ENCODE data around the gene PRPF40A. TPM values are rescaled to one million over a fixed set of nuclear protein-coding genes. Genes with fewer than 3 reads are reported as not detected.
"Not testable (repeated sequence)": the region's sequence is repeated elsewhere in the genome, so short reads cannot be mapped to it uniquely, and the experiment has no call there.

Gene PRPF40A
- total RNA-seq, 5 donors from 2014 or later (not counting 1 experiment from before 2014, with no cell fraction given), result 101 to 124 (median 106) TPM

DNA sequence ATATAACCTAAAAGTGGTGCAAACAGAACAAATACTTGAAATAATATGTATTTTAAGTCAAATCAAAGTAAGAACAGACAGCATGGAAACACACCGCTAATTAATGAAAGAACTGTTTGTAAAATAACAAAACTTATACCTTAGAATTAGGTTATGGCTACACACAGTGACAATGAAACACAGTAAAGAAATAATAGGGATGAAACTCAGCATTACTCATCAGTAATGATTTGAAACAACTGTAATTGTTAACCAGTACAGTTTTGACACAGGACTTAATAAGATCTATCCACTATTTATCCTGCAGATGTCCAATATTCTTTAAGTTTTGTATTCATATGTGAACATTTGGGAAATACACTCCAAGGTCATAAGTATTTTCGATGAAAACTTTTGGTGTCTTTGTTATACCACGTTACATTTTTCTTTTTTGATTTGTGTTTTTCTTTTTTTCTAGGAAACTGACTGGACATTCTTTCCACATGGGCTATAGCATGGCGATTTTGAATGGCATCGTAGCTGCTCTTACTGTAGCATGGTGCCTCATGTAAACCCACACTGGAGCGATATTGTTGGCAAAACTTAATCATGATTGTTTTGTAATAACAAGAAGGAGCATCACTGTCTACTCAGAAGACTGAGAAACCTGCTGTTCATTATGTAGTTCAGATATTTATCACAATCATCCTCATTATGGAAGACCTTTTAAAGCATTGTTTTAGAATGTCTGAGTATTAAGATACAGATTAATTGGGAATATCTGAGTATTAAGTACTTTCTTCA is 42.2 kb upstream of the PRPF40A start:
- no peak overlapping the region for H3K27ac ChIP-seq (ENCODE audit: low read length)
- H3K27me3 ChIP-seq (replicated peaks in 1 of 2; ENCODE audit: control insufficient read depth in 2 of 2, extremely low read depth in 1 of 2, insufficient read depth in 2 of 2, low read length in 1 of 2), result no peaks in the 10 kb centered on the region
- Mint-ChIP-seq H3K4me3 (no peak overlapping the region), H3K36me3 (peaks cover 50% of the 10 kb centered on the region), H3K27me3 (no peaks in the 10 kb centered on the region), H3K4me1 (no peaks in the 10 kb centered on the region), H3K9me3 (no peaks in the 10 kb centered on the region), H3K27ac (no peak overlapping the region)
- DNase-seq, result no peak
- H3K36me3 ChIP-seq (ENCODE audit: control insufficient read depth in 2 of 2, extremely low read depth in 1 of 2, insufficient read depth in 1 of 2, low read length in 1 of 2), result peaks cover 0 to 20% of the 10 kb centered on the region in 2 donors
- WGBS (ENCODE audit: insufficient coverage), result 87% methylated on average over 2 of the region's 6 CpGs
- ATAC-seq (replicated peaks in 1 of 4), result no peak
- CTCF ChIA-PET, result interaction anchor here in 1 of 2 donors (1.0 kb wide), 1 partner anchor 17 kb away, joined by 3 read pairs; no protein-coding TSS in a partner anchor
- H3K4me1 ChIP-seq (ENCODE audit: control insufficient read depth in 1 of 2, extremely low read depth in 1 of 2, insufficient read depth in 2 of 2, low read length in 2 of 2), result no peaks in the 10 kb centered on the region
- POLR2A ChIA-PET, result interaction anchor here in 1 of 2 donors (0.6 kb wide), 1 partner anchor 185 kb away, joined by 3 read pairs; no protein-coding TSS in a partner anchor
- no peaks in the 10 kb centered on the region for H3K9me3 ChIP-seq
- H3K4me3 ChIP-seq (ENCODE audit: control insufficient read depth in 1 of 2, extremely low read depth in 1 of 2, low read length in 1 of 2), result no peak overlapping the region

DNA sequence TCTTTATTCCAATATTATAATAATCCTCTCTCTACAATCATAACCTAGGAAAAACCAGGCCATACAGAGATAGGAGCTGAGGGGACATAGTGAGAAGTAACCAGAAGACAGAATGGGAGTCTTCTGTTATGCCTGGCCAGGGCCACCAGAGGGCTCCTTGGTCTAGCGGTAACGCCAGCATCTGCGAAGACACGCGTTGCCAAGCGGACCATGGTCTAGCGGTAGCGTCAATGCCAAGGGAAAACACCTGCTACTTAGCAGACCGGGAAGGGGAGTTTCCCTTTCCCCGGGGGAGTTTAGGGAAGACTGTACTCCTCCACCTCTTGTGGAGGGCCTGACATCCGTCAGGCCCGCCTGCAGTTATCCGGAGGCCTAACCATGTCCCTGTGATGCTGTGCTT is 37.8 kb upstream of the PRPF40A start:
- no peak overlapping the region for H3K4me3 Mint-ChIP-seq
- H3K27me3 Mint-ChIP-seq, result no peaks in the 10 kb centered on the region
- Histone ChIP-seq H3K27ac (ENCODE audit: low read length) (no peak overlapping the region), H3K27me3 (replicated peaks in 1 of 2; ENCODE audit: control insufficient read depth in 2 of 2, extremely low read depth in 1 of 2, insufficient read depth in 2 of 2, low read length in 1 of 2) (no peaks in the 10 kb centered on the region), H3K4me1 (ENCODE audit: control insufficient read depth in 1 of 2, extremely low read depth in 1 of 2, insufficient read depth in 2 of 2, low read length in 2 of 2) (no peaks in the 10 kb centered on the region), H3K4me3 (ENCODE audit: control insufficient read depth in 1 of 2, extremely low read depth in 1 of 2, low read length in 1 of 2) (no peak overlapping the region), H3K9me3 (no peaks in the 10 kb centered on the region), H3K36me3 (ENCODE audit: control insufficient read depth in 2 of 2, extremely low read depth in 1 of 2, insufficient read depth in 1 of 2, low read length in 1 of 2) (peaks cover 0 to 24% of the 10 kb centered on the region in 2 donors)
- DNase-seq (no peak), ATAC-seq (replicated peaks in 1 of 4) (no peak)
- POLR2A ChIA-PET, result no interaction called here
- 96% methylated on average over 10 of the region's 13 CpGs for WGBS (ENCODE audit: insufficient coverage)
- peaks cover 0 to 3% (median 2%) of the 10 kb centered on the region in 3 donors for H3K4me1 Mint-ChIP-seq
- H3K36me3 Mint-ChIP-seq, result peaks cover 60% of the 10 kb centered on the region
- CTCF ChIA-PET, result interaction anchor here in 1 of 2 donors (1.0 kb wide), 1 partner anchor 12 kb away, joined by 3 read pairs; no protein-coding TSS in a partner anchor
- H3K27ac Mint-ChIP-seq, result no peak overlapping the region
- H3K9me3 Mint-ChIP-seq, result no peaks in the 10 kb centered on the region

DNA sequence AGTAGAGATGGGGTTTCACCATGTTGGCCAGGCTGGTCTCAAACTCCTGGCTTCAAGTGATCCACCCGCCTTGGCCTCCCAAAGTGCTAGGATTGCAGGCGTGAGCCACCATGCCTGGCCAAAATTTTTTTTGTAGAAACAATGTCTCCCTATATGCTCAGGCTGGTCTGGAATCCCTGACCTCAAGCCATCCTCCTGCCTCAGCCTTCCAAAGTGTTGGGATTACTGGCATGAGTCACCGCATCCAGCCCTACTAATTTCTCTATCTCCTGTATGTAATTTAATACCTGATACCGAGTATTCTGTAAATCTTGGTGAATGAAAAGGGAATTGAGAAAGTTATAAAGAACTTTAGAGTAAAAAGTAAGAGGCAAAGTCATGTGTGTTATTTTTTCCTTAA is 30.5 kb upstream of the PRPF40A start:
- WGBS (ENCODE audit: insufficient coverage), result 100% methylated on average over 1 of the region's 4 CpGs
- ATAC-seq (replicated peaks in 1 of 4); H3K27me3 Mint-ChIP-seq; H3K27ac ChIP-seq (ENCODE audit: low read length); H3K27me3 ChIP-seq (replicated peaks in 1 of 2; ENCODE audit: control insufficient read depth in 2 of 2, extremely low read depth in 1 of 2, insufficient read depth in 2 of 2, low read length in 1 of 2); H3K27ac Mint-ChIP-seq; DNase-seq; H3K9me3 Mint-ChIP-seq; H3K4me3 Mint-ChIP-seq; H3K4me1 Mint-ChIP-seq; H3K36me3 ChIP-seq (ENCODE audit: control insufficient read depth in 2 of 2, extremely low read depth in 1 of 2, insufficient read depth in 1 of 2, low read length in 1 of 2); H3K9me3 ChIP-seq; POLR2A ChIA-PET; H3K4me3 ChIP-seq (ENCODE audit: control insufficient read depth in 1 of 2, extremely low read depth in 1 of 2, low read length in 1 of 2); H3K4me1 ChIP-seq (ENCODE audit: control insufficient read depth in 1 of 2, extremely low read depth in 1 of 2, insufficient read depth in 2 of 2, low read length in 2 of 2): not testable (repeated sequence)
- H3K36me3 Mint-ChIP-seq, result peaks cover 42% of the 10 kb centered on the region
- CTCF ChIA-PET, result interaction anchor here (0.6 to 1.0 kb wide), 2 partner anchors 33 to 61 kb away, joined by 3 read pairs; no protein-coding TSS in a partner anchor

DNA sequence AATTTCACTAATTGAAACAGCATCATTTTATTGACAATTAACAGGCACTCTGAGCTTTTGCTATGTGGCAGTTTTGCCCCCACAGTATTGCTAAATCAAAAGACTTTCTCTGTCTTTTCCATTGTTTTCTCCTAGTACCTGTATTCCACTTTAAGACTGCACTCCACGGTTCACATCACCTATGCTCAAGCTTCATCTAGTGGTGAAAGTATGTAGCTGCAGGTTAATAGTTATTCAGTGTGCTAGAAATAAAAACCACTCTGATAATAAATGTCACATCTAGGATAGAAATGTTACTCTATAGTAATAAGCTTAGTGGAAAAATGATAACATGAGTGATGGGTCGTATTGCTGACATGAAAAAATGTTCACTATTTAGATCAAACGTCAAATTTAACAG is 25.7 kb upstream of the PRPF40A start:
- Histone ChIP-seq H3K27me3 (replicated peaks in 1 of 2; ENCODE audit: control insufficient read depth in 2 of 2, extremely low read depth in 1 of 2, insufficient read depth in 2 of 2, low read length in 1 of 2) (no peaks in the 10 kb centered on the region), H3K9me3 (no peaks in the 10 kb centered on the region), H3K27ac (ENCODE audit: low read length) (no peak overlapping the region), H3K4me3 (ENCODE audit: control insufficient read depth in 1 of 2, extremely low read depth in 1 of 2, low read length in 1 of 2) (no peak overlapping the region), H3K36me3 (ENCODE audit: control insufficient read depth in 2 of 2, extremely low read depth in 1 of 2, insufficient read depth in 1 of 2, low read length in 1 of 2) (peaks cover 4 to 10% of the 10 kb centered on the region in 2 donors), H3K4me1 (ENCODE audit: control insufficient read depth in 1 of 2, extremely low read depth in 1 of 2, insufficient read depth in 2 of 2, low read length in 2 of 2) (no peaks in the 10 kb centered on the region)
- peaks cover 22% of the 10 kb centered on the region for H3K36me3 Mint-ChIP-seq
- DNase-seq, result peak in 1 of 35 experiments; percentile 21
- no peak overlapping the region for H3K27ac Mint-ChIP-seq
- ChIA-PET CTCF (interaction anchor here (0.5 to 3.0 kb wide), 15 partner anchors 12 to 736 kb away, joined by 3 to 13 read pairs (median 3); partner anchors contain the start of gene PRPF40A (in 1 of the 2)), POLR2A (interaction anchor here in 1 of 2 donors (0.7 kb wide), 1 partner anchor 17 kb away, joined by 7 read pairs; no protein-coding TSS in a partner anchor)
- no peak overlapping the region for H3K4me3 Mint-ChIP-seq
- no peaks in the 10 kb centered on the region for H3K27me3 Mint-ChIP-seq
- no peak for ATAC-seq (replicated peaks in 1 of 4)
- H3K4me1 Mint-ChIP-seq, result peaks cover 0 to 4% (median 2%) of the 10 kb centered on the region in 3 donors
- WGBS (ENCODE audit: insufficient coverage), result no CpG with 5 or more reads among the region's 3 CpGs
- H3K9me3 Mint-ChIP-seq, result no peaks in the 10 kb centered on the region

DNA sequence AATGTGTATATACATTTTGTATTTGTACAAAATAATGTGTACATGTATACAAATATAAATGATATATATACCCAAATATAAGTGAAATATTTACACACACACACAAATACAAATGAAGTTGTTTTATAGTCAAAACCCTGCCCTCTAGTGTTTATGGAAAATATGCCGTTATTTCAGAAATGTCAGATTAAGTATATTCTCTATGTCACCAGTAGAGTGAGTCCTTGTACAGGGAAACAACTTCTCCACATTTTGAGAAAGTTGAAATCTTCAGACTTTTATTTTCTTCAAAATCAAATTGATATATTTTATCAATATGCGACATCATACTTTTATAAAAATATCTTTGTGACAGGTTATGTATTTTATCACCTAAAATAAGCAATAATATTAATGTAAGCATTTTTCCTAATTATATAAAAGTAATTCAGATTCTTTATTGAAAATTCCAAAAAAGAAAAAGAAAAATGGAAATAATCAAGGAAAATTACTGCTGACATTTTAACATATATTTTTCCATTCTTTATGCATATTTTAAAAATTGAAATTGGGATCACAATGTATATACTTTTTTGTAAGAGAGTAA is 23.6 kb upstream of the PRPF40A start:
- no peaks in the 10 kb centered on the region for H3K4me1 ChIP-seq (ENCODE audit: control insufficient read depth in 1 of 2, extremely low read depth in 1 of 2, insufficient read depth in 2 of 2, low read length in 2 of 2)
- Mint-ChIP-seq H3K27me3 (no peaks in the 10 kb centered on the region), H3K4me1 (peaks cover 0 to 3% (median 0%) of the 10 kb centered on the region in 3 donors), H3K36me3 (peaks cover 28% of the 10 kb centered on the region), H3K27ac (no peak overlapping the region), H3K4me3 (no peak overlapping the region), H3K9me3 (no peaks in the 10 kb centered on the region)
- CTCF ChIA-PET, result interaction anchor here in 1 of 2 donors (0.6 kb wide), 1 partner anchor 780 kb away, joined by 3 read pairs; no protein-coding TSS in a partner anchor
- H3K27me3 ChIP-seq (replicated peaks in 1 of 2; ENCODE audit: control insufficient read depth in 2 of 2, extremely low read depth in 1 of 2, insufficient read depth in 2 of 2, low read length in 1 of 2), result no peaks in the 10 kb centered on the region
- peaks cover 4 to 14% of the 10 kb centered on the region in 2 donors for H3K36me3 ChIP-seq (ENCODE audit: control insufficient read depth in 2 of 2, extremely low read depth in 1 of 2, insufficient read depth in 1 of 2, low read length in 1 of 2)
- POLR2A ChIA-PET, result no interaction called here
- peak; percentile 53 to 78 (median 69) for ATAC-seq (replicated peaks in 1 of 4)
- H3K9me3 ChIP-seq, result no peaks in the 10 kb centered on the region
- DNase-seq, result peak in 1 of 35 experiments; percentile 65
- no peak overlapping the region for H3K4me3 ChIP-seq (ENCODE audit: control insufficient read depth in 1 of 2, extremely low read depth in 1 of 2, low read length in 1 of 2)
- WGBS (ENCODE audit: insufficient coverage), result no CpG with 5 or more reads among the region's 2 CpGs
- H3K27ac ChIP-seq (ENCODE audit: low read length), result no peak overlapping the region

DNA sequence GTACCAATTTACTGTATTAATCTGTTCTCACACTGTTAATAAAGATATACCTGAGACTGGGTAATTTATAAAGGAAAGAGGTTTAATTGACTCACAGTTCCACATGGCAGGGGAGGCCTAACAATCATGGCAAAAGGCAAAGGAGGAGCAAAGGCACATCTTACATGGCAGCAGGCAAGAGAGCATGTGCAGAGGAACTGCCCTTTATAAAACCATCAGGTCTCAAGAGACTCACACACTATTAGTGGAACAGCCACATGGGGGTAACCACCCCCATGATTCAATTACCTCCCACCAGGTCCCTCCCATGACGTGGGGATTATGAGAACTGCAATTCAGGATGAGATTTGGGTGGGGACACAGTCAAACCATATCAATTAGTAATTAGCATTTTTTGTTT is 22.4 kb upstream of the PRPF40A start:
- no CpG with 5 or more reads among the region's 1 CpG for WGBS (ENCODE audit: insufficient coverage)
- H3K9me3 Mint-ChIP-seq; H3K9me3 ChIP-seq; POLR2A ChIA-PET; H3K27ac Mint-ChIP-seq; DNase-seq; H3K4me1 ChIP-seq (ENCODE audit: control insufficient read depth in 1 of 2, extremely low read depth in 1 of 2, insufficient read depth in 2 of 2, low read length in 2 of 2); H3K27me3 Mint-ChIP-seq; ATAC-seq (replicated peaks in 1 of 4); H3K4me1 Mint-ChIP-seq; CTCF ChIA-PET; H3K4me3 ChIP-seq (ENCODE audit: control insufficient read depth in 1 of 2, extremely low read depth in 1 of 2, low read length in 1 of 2); H3K27ac ChIP-seq (ENCODE audit: low read length); H3K4me3 Mint-ChIP-seq; H3K27me3 ChIP-seq (replicated peaks in 1 of 2; ENCODE audit: control insufficient read depth in 2 of 2, extremely low read depth in 1 of 2, insufficient read depth in 2 of 2, low read length in 1 of 2): not testable (repeated sequence)
- H3K36me3 Mint-ChIP-seq, result peaks cover 34% of the 10 kb centered on the region
- peaks cover 4 to 14% of the 10 kb centered on the region in 2 donors for H3K36me3 ChIP-seq (ENCODE audit: control insufficient read depth in 2 of 2, extremely low read depth in 1 of 2, insufficient read depth in 1 of 2, low read length in 1 of 2)
